HepG2 (cell line): ENCODE data around the gene RILP. TPM values are rescaled to one million over a fixed set of nuclear protein-coding genes. Genes with fewer than 3 reads are reported as not detected.

ENCODE experiments used
- HNRNPL ChIP-seq: fragments of 200-400 bp; formaldehyde crosslinking; IDR thresholded peaks from 2 replicates; pipeline ENCODE4 v1.6.1; 2017; ENCODE audit warnings: mild to moderate bottlenecking, low read depth, low read length
- IRX3 ChIP-seq: sonication (generic); formaldehyde crosslinking; IDR thresholded peaks from 2 replicates; pipeline ENCODE4 v1.8.1; 2023; ENCODE audit warnings: mild to moderate bottlenecking, low read depth, missing genetic modification reagents, borderline replicate concordance
- MAFK ChIP-seq, 2 experiments: IDR thresholded peaks in 1 of 2; conservative IDR thresholded peaks in 1 of 2; 2 replicates each; pipeline ENCODE4 v1.6.1; 2011; ENCODE audit warnings: improper control_type of control experiment in 2 of 2, low read length in 2 of 2
- MED1 ChIP-seq: sonication (generic); formaldehyde crosslinking; IDR thresholded peaks from 2 replicates; pipeline ENCODE4 v1.4.0; 2020; ENCODE audit warnings: missing genetic modification reagents
- PATZ1 ChIP-seq: sonication (generic); formaldehyde crosslinking; IDR thresholded peaks from 2 replicates; pipeline ENCODE4 v1.4.0; 2020; ENCODE audit warnings: missing genetic modification reagents
- POLR2G ChIP-seq: fragments of 200-400 bp; formaldehyde crosslinking; IDR thresholded peaks from 2 replicates; pipeline ENCODE4 v1.6.1; 2018; ENCODE audit warnings: mild to moderate bottlenecking, low read depth, low read length, moderate library complexity
- RFXANK ChIP-seq: IDR thresholded peaks from 2 replicates; pipeline ENCODE4 v1.6.1; 2016
- TFDP2 ChIP-seq: sonication (generic); formaldehyde crosslinking; IDR thresholded peaks from 2 replicates; pipeline ENCODE4 v1.4.0; 2020; ENCODE audit warnings: missing genetic modification reagents
- ZBTB43 ChIP-seq: sonication (generic); formaldehyde crosslinking; conservative IDR thresholded peaks from 2 replicates; pipeline ENCODE4 v1.4.0; 2020; ENCODE audit warnings: missing genetic modification reagents
- ZFY ChIP-seq: sonication (generic); formaldehyde crosslinking; IDR thresholded peaks from 2 replicates; pipeline ENCODE4 v1.4.0; 2020; ENCODE audit warnings: missing genetic modification reagents
- ZNF280B ChIP-seq: sonication (generic); formaldehyde crosslinking; IDR thresholded peaks from 2 replicates; pipeline ENCODE4 v1.5.0; 2020; ENCODE audit warnings: missing genetic modification reagents, mild to moderate bottlenecking, borderline replicate concordance
- ZNF343 ChIP-seq: sonication (generic); formaldehyde crosslinking; IDR thresholded peaks from 2 replicates; pipeline ENCODE4 v1.4.0; 2020; ENCODE audit warnings: mild to moderate bottlenecking, missing genetic modification reagents
- ZNF574 ChIP-seq: sonication (generic); formaldehyde crosslinking; IDR thresholded peaks from 2 replicates; pipeline ENCODE4 v1.4.0; 2020; ENCODE audit warnings: missing genetic modification reagents
- polyA plus RNA-seq, 8 experiments: library from polyadenylated mRNA; depleted of rRNA in 3 of 8; stranded (reverse) in 7 of 8; unstranded in 1 of 8; fragments of >200 nt; fragmentation: Illumina TruSeq in 4 of 8; extraction: Trizol in 4 of 8; gene quantifications; 2 replicates each; pipeline versions ENCODE4 v1.2.1 to v1.2.3, GENCODE V29; 2011 to 2016; ENCODE audit warnings: low read depth in 4 of 8, missing spikeins in 1 of 8, mixed read lengths in 1 of 8; ENCODE audit not compliant: insufficient read depth in 1 of 8
- total RNA-seq, 5 experiments: library from RNA; depleted of rRNA; stranded (reverse); fragments of >200 nt; fragmentation: Illumina TruSeq; extraction: Trizol; gene quantifications; 2 replicates each; pipeline ENCODE4 v1.2.3, GENCODE V29; 2016; ENCODE audit warnings: low read depth in 1 of 5

The RILP gene
- total and polyA plus RNA-seq, 2 of the 13 experiments (the other 11 are each of a cell fraction or from before 2014, with no cell fraction given) = 6.6 to 8.1 TPM

- TF ChIP-seq MAFK (conservative IDR thresholded peaks at IDR 0.05 in 1 of 2, IDR thresholded peaks at IDR 0.05 in 1 of 2; ENCODE audit: low read length in 2 of 2) (no peak), ZFY (CRISPR knock-in tag) (peak; percentile 44; the same call in 1 of the 2 replicates), RFXANK (no peak), ZNF280B (CRISPR knock-in tag) (0 out of 2 replicates have a peak, but pooled peaks have one; percentile 35), IRX3 (CRISPR knock-in tag) (no peak), ZNF574 (CRISPR knock-in tag) (no peak), POLR2G (no peak), ZBTB43 (CRISPR knock-in tag) (no peak), ZNF343 (CRISPR knock-in tag) (no peak), PATZ1 (CRISPR knock-in tag) (peak; percentile 66; the same call in 1 of the 2 replicates), TFDP2 (CRISPR knock-in tag) (no peak), MED1 (CRISPR knock-in tag) (peak; percentile 58; the same call in 1 of the 2 replicates), HNRNPL (peak; percentile 50; the same call in 1 of the 2 replicates)
Observed at GRCh38 chr17:1604831-1605528, 44.7 kb downstream of the RILP start (continued).
